ENCODE results near the gene MAD1L1.

- TF ChIP-seq SP1 (IDR thresholded peaks at IDR 0.05) (no peak), SP1 (CRISPR knock-in tag; IDR thresholded peaks at IDR 0.05) (no peak), KLF6 (CRISPR knock-in tag; IDR thresholded peaks at IDR 0.05) (no peak), SAFB2 (CRISPR knock-in tag; IDR thresholded peaks at IDR 0.05; ENCODE audit: borderline replicate concordance, low read depth) (no peak), NFE2 (CRISPR knock-in tag; IDR thresholded peaks at IDR 0.05) (no peak), DNMT1 (CRISPR knock-in tag; IDR thresholded peaks at IDR 0.05) (no peak), ZBTB33 (CRISPR knock-in tag; IDR thresholded peaks at IDR 0.05) (no peak), NFIC (IDR thresholded peaks at IDR 0.05; ENCODE audit: low read length) (no peak), POLR2A (IDR thresholded peaks at IDR 0.05; ENCODE audit: insufficient read depth in 1 of 2, low read depth in 2 of 2, low read length in 2 of 2) (no peak)
Observed at GRCh38 chr7:2152646-2153045, 80.1 kb downstream of the MAD1L1 start.

All from HepG2 (cell line).